Smooth muscle cell (in vitro differentiated cells): ENCODE data around the gene YIF1A. TPM values are rescaled to one million over a fixed set of nuclear protein-coding genes. Genes with fewer than 3 reads are reported as not detected.

ENCODE experiments used
- DNase-seq: peaks from one replicate; lab custom pipeline; 2025; ENCODE audit not compliant: unreplicated experiment; lab: John Stamatoyannopoulos, UW
- H2AFZ ChIP-seq: fragments of 200-600 bp; sonication (generic); 2 replicates; pipeline ENCODE4 v1.6.0; 2016; ENCODE audit warnings: antibody characterized with exemption, low read depth, mild to moderate bottlenecking
- H3F3A ChIP-seq: fragments of 200-600 bp; sonication (generic); 2 replicates; pipeline ENCODE4 v1.6.0; 2017; ENCODE audit warnings: antibody characterized with exemption, low read depth
- H3K27ac ChIP-seq: fragments of 200-600 bp; sonication (generic); 2 replicates; pipeline ENCODE4 v1.5.1; 2016; ENCODE audit warnings: low read depth, mild to moderate bottlenecking
- H3K27me3 ChIP-seq: fragments of 200-600 bp; sonication (generic); 2 replicates; pipeline ENCODE4 v1.6.1; 2016; ENCODE audit warnings: low read depth, mild to moderate bottlenecking
- H3K36me3 ChIP-seq: fragments of 200-600 bp; sonication (generic); 2 replicates; pipeline ENCODE4 v1.5.1; 2016; ENCODE audit warnings: low read depth
- H3K4me1 ChIP-seq: fragments of 200-600 bp; sonication (generic); 2 replicates; pipeline ENCODE4 v1.5.1; 2016; ENCODE audit warnings: low read depth
- H3K4me2 ChIP-seq: fragments of 200-600 bp; sonication (generic); 2 replicates; pipeline ENCODE4 v1.6.0; 2016; ENCODE audit warnings: mild to moderate bottlenecking
- H3K4me3 ChIP-seq: fragments of 200-600 bp; sonication (generic); 2 replicates; pipeline ENCODE4 v1.5.1; 2016; ENCODE audit warnings: mild to moderate bottlenecking
- H3K79me2 ChIP-seq: fragments of 200-600 bp; sonication (generic); 2 replicates; pipeline ENCODE4 v1.6.0; 2016; ENCODE audit warnings: low read depth, mild to moderate bottlenecking
- H3K9ac ChIP-seq: fragments of 200-600 bp; sonication (generic); 2 replicates; pipeline ENCODE4 v1.6.0; 2016; ENCODE audit warnings: low read depth
- H3K9me3 ChIP-seq: fragments of 200-600 bp; sonication (generic); replicated peaks from 2 replicates; pipeline ENCODE4 v1.5.1; 2016; ENCODE audit warnings: low read depth
- H4K20me1 ChIP-seq: fragments of 200-600 bp; sonication (generic); 2 replicates; pipeline ENCODE4 v1.6.0; 2016; ENCODE audit warnings: low read depth
- CTCF ChIP-seq: fragments of 200-600 bp; sonication (generic); IDR thresholded peaks from 2 replicates; pipeline ENCODE4 v1.5.1; 2017; ENCODE audit warnings: borderline replicate concordance, mild to moderate bottlenecking, antibody characterized with exemption; ENCODE audit not compliant: insufficient read depth, poor library complexity, severe bottlenecking
- WGBS: methylation state at CpG from one replicate; pipeline ENCODE4 v1.1.7; 2016; ENCODE audit warnings: low lambda C conversion rate; 5-methylcytosine and 5-hydroxymethylcytosine counted together
- polyA plus RNA-seq: library from polyadenylated mRNA; unstranded; fragments of >200 nt; fragmentation: Nextera tagmentation; extraction: Ambion mirVana; gene quantifications from 2 replicates; pipeline ENCODE4 v1.2.1, GENCODE V29; 2016
- total RNA-seq: library from RNA; depleted of rRNA; stranded (reverse); fragments of >200 nt; gene quantifications from 2 replicates; pipeline ENCODE4 v1.2.3, GENCODE V29; 2014

YIF1A gene
- total and polyA plus RNA-seq, 2 experiments from 2014 or later: 195 to 365 TPM

- no peak overlapping the region for H3K4me2 ChIP-seq
- H2AFZ ChIP-seq: no peak overlapping the region
- peaks cover 4% of the 10 kb centered on the region for H4K20me1 ChIP-seq
- no peaks in the 10 kb centered on the region for H3K27me3 ChIP-seq
- no peak for DNase-seq
- no peak overlapping the region for H3K27ac ChIP-seq
- H3K9me3 ChIP-seq: no peaks in the 10 kb centered on the region
- no peak overlapping the region for H3K4me3 ChIP-seq
- peaks cover 12% of the 10 kb centered on the region for H3F3A ChIP-seq
- no peak overlapping the region for H3K9ac ChIP-seq
- H3K79me2 ChIP-seq: peaks cover 9% of the 10 kb centered on the region
- H3K4me1 ChIP-seq: peaks cover 16% of the 10 kb centered on the region
- WGBS: 98% methylated on average over 19 of the region's 19 CpGs
- H3K36me3 ChIP-seq: no peaks in the 10 kb centered on the region
- no peak for TF ChIP-seq CTCF
These were observed 44.4 kb upstream of the YIF1A start for GRCh38 chr11:66333220-66333877.

GRCh38 chr11:66332371-66333219 is 43.7 kb upstream of the YIF1A start:
- peaks cover 4% of the 10 kb centered on the region for H4K20me1 ChIP-seq
- no peak overlapping the region for H3K9ac ChIP-seq
- H3K27me3 ChIP-seq: no peaks in the 10 kb centered on the region
- no peak overlapping the region for H3K4me2 ChIP-seq
- H3K79me2 ChIP-seq: peaks cover 9% of the 10 kb centered on the region
- peaks cover 17% of the 10 kb centered on the region for H3K4me1 ChIP-seq
- H3F3A ChIP-seq: peaks cover 7% of the 10 kb centered on the region
- WGBS: 90% methylated on average over 18 of the region's 18 CpGs
- H3K27ac ChIP-seq: no peak overlapping the region
- TF ChIP-seq CTCF: no peak
- H3K4me3 ChIP-seq: no peak overlapping the region
- no peaks in the 10 kb centered on the region for H3K36me3 ChIP-seq
- H2AFZ ChIP-seq: no peak overlapping the region
- DNase-seq: no peak
- H3K9me3 ChIP-seq: no peaks in the 10 kb centered on the region

GRCh38 chr11:66331542-66332370 is 42.8 kb upstream of the YIF1A start:
- Histone ChIP-seq H4K20me1 (no peaks in the 10 kb centered on the region), H3K4me3 (no peak overlapping the region), H3K9ac (no peak overlapping the region), H3K27ac (no peak overlapping the region), H3K36me3 (no peaks in the 10 kb centered on the region), H3F3A (peaks cover 3% of the 10 kb centered on the region), H3K4me2 (no peak overlapping the region), H3K9me3 (no peaks in the 10 kb centered on the region), H3K79me2 (peaks cover 9% of the 10 kb centered on the region), H3K27me3 (no peaks in the 10 kb centered on the region), H3K4me1 (peaks cover 25% of the 10 kb centered on the region), H2AFZ (no peak overlapping the region)
- no peak for DNase-seq
- 98% methylated on average over 12 of the region's 12 CpGs for WGBS
- no peak for TF ChIP-seq CTCF
